SK-N-SH (cell line): ENCODE data around the gene SIGLEC12. TPM values are rescaled to one million over a fixed set of nuclear protein-coding genes. Genes with fewer than 3 reads are reported as not detected.

Source experiments
- CTCF ChIA-PET: fragments of 300-600, 350-600 bp; formaldehyde crosslinking; extraction: SDS; loops from one replicate; lab custom pipeline; 2021; lab: Yijun Ruan, JAX
- POLR2A ChIA-PET: fragments of 350-600 bp; sonication (Branson Sonifier 250); formaldehyde crosslinking; extraction: SDS; loops from one replicate; lab custom pipeline; 2020; ENCODE audit warnings: antibody characterized with exemption, inconsistent platforms; lab: Yijun Ruan, JAX
- DNase-seq: peaks from one replicate; pipeline ENCODE4 v3.0.0; 2012
- H2AFZ ChIP-seq: fragments of 200-600 bp; sonication (generic); 2 replicates; pipeline ENCODE4 v1.8.1; 2016; ENCODE audit warnings: antibody characterized with exemption, mild to moderate bottlenecking, low read depth
- H3F3A ChIP-seq: fragments of 200-600 bp; sonication (generic); replicated peaks from 2 replicates; pipeline ENCODE3; 2016; ENCODE audit warnings: antibody characterized with exemption, mild to moderate bottlenecking; ENCODE audit not compliant: insufficient read depth
- H3K27ac ChIP-seq, 2 experiments: fragments of 200-500 bp in 1 of 2; fragments of 200-600 bp in 1 of 2; sonication (Bioruptor generic) in 1 of 2; sonication (generic), shearing (Covaris generic) in 1 of 2; 2 replicates each; pipeline versions ENCODE4 v1.5.1 to v1.6.1; 2014 to 2016; ENCODE audit warnings: low read depth in 2 of 2, inconsistent platforms in 1 of 2, low read length in 1 of 2, mild to moderate bottlenecking in 1 of 2, mixed read lengths in 1 of 2
- H3K27me3 ChIP-seq: fragments of 200-600 bp; sonication (generic), shearing (Covaris generic); 2 replicates; pipeline ENCODE4 v1.6.1; 2016; ENCODE audit warnings: mixed run types; ENCODE audit not compliant: insufficient read depth
- H3K36me3 ChIP-seq, 2 experiments: fragments of 200-500 bp in 1 of 2; fragments of 200-600 bp in 1 of 2; sonication (Bioruptor generic) in 1 of 2; sonication (generic) in 1 of 2; replicated peaks in 1 of 2; 2 replicates each; pipeline versions ENCODE3 to v1.5.1; 2014 to 2016; ENCODE audit warnings: low read length in 1 of 2, mild to moderate bottlenecking in 1 of 2; ENCODE audit not compliant: insufficient read depth in 2 of 2, control insufficient read depth in 1 of 2
- H3K4me1 ChIP-seq, 2 experiments: fragments of 200-500 bp in 1 of 2; fragments of 200-600 bp in 1 of 2; sonication (Bioruptor generic) in 1 of 2; sonication (generic), shearing (Covaris generic) in 1 of 2; 2 replicates each; pipeline versions ENCODE4 v1.5.1 to v1.6.1; 2014 to 2016; ENCODE audit warnings: low read depth in 1 of 2, low read length in 1 of 2, mixed run types in 1 of 2; ENCODE audit not compliant: insufficient read depth in 2 of 2, control insufficient read depth in 1 of 2
- H3K4me2 ChIP-seq: fragments of 200-600 bp; sonication (generic), shearing (Covaris generic); 2 replicates; pipeline ENCODE4 v1.6.1; 2017; ENCODE audit warnings: mixed run types
- H3K4me3 ChIP-seq, 2 experiments: fragments of 200-500 bp in 1 of 2; fragments of 200-600 bp in 1 of 2; sonication (Bioruptor generic) in 1 of 2; sonication (generic), shearing (Covaris generic) in 1 of 2; 2 replicates each; pipeline versions ENCODE4 v1.5.1 to v1.8.1; 2014 to 2016; ENCODE audit warnings: low read depth in 2 of 2, inconsistent platforms in 1 of 2, low read length in 1 of 2, mild to moderate bottlenecking in 1 of 2, mixed read lengths in 1 of 2, moderate library complexity in 1 of 2
- H3K79me2 ChIP-seq: fragments of 200-600 bp; sonication (generic); 2 replicates; pipeline ENCODE4 v1.8.1; 2017; ENCODE audit warnings: mild to moderate bottlenecking; ENCODE audit not compliant: insufficient read depth
- H3K9ac ChIP-seq: fragments of 200-600 bp; sonication (generic); 2 replicates; pipeline ENCODE4 v1.6.1; 2017; ENCODE audit warnings: mixed run types
- H3K9me2 ChIP-seq: fragments of 200-600 bp; sonication (generic); 2 replicates; pipeline ENCODE4 v1.6.1; 2017; ENCODE audit warnings: mixed run types
- H3K9me3 ChIP-seq: fragments of 200-600 bp; sonication (generic); 2 replicates; pipeline ENCODE4 v1.6.1; 2017; ENCODE audit warnings: mixed run types, mild to moderate bottlenecking, moderate library complexity
- H4K20me1 ChIP-seq: fragments of 200-600 bp; sonication (generic); 2 replicates; pipeline ENCODE4 v1.6.1; 2017; ENCODE audit warnings: mild to moderate bottlenecking, mixed run types; ENCODE audit not compliant: insufficient read depth
- CHD2 ChIP-seq: fragments of 150-350 bp; IDR thresholded peaks from 2 replicates; pipeline ENCODE4 v1.6.1; 2018; ENCODE audit warnings: low read length; ENCODE audit not compliant: partially characterized antibody
- ELF1 ChIP-seq: IDR thresholded peaks from 2 replicates; pipeline ENCODE4 v1.4.0; 2012
- EZH2phosphoT487 ChIP-seq: fragments of 200-600 bp; sonication (generic); IDR thresholded peaks from 2 replicates; pipeline ENCODE4 v1.6.1; 2017; ENCODE audit warnings: low read depth, mixed run types, mild to moderate bottlenecking, antibody characterized with exemption, moderate library complexity, borderline replicate concordance
- FOSL2 ChIP-seq: IDR thresholded peaks from 2 replicates; pipeline ENCODE4 v1.4.0; 2012; ENCODE audit warnings: low read depth, mild to moderate bottlenecking, moderate library complexity, borderline replicate concordance
- FOXM1 ChIP-seq: IDR thresholded peaks from 2 replicates; pipeline ENCODE4 v1.4.0; 2012; ENCODE audit warnings: low read depth, mild to moderate bottlenecking
- GABPA ChIP-seq: IDR thresholded peaks from 2 replicates; pipeline ENCODE4 v1.4.0; 2012; ENCODE audit warnings: low read depth, mild to moderate bottlenecking
- GATA2 ChIP-seq: sonication (generic); formaldehyde crosslinking; IDR thresholded peaks from 2 replicates; pipeline ENCODE4 v1.5.0; 2020; ENCODE audit warnings: mild to moderate bottlenecking, missing genetic modification reagents
- MEF2A ChIP-seq: IDR thresholded peaks from 2 replicates; pipeline ENCODE4 v1.4.0; 2012; ENCODE audit warnings: low read depth, borderline replicate concordance
- NRF1 ChIP-seq: IDR thresholded peaks from 2 replicates; pipeline ENCODE4 v1.6.1; 2012; ENCODE audit warnings: low read depth, mild to moderate bottlenecking, low read length
- REST ChIP-seq: IDR thresholded peaks from 2 replicates; pipeline ENCODE4 v1.6.1; 2012; ENCODE audit warnings: mild to moderate bottlenecking, low read depth, low read length, moderate library complexity
- RXRA ChIP-seq: IDR thresholded peaks from 2 replicates; pipeline ENCODE4 v1.4.0; 2012; ENCODE audit warnings: low read depth, mild to moderate bottlenecking, borderline replicate concordance
- USF1 ChIP-seq: IDR thresholded peaks from 2 replicates; pipeline ENCODE4 v1.4.0; 2012; ENCODE audit warnings: low read depth, borderline replicate concordance
- USF2 ChIP-seq: fragments of 150-350 bp; IDR thresholded peaks from 2 replicates; pipeline ENCODE4 v1.6.1; 2017; ENCODE audit warnings: antibody characterized with exemption, low read length, low read depth, borderline replicate concordance
- ZBTB33 ChIP-seq: IDR thresholded peaks from 2 replicates; pipeline ENCODE4 v1.4.0; 2012; ENCODE audit warnings: low read depth, borderline replicate concordance
- WGBS: methylation state at CpG from one replicate; pipeline ENCODE4 v1.1.6; 2017; ENCODE audit warnings: low lambda C conversion rate; 5-methylcytosine and 5-hydroxymethylcytosine counted together
- polyA plus RNA-seq, 3 experiments: library from polyadenylated mRNA; depleted of rRNA; stranded (reverse); fragments of >200 nt; gene quantifications; 2 replicates each; pipeline ENCODE4 v1.2.3, GENCODE V29; 2012

Gene SIGLEC12
- polyA plus RNA-seq, 1 of the 3 experiments (the other 2 are of a cell fraction) = not detected

GRCh38 chr19:51460164-51460992 is 41.2 kb downstream of the SIGLEC12 start:
- TF ChIP-seq MEF2A (no peak), FOXM1 (no peak), ELF1 (peak; percentile 64; the same call in 1 of the 2 replicates), CHD2 (no peak), GABPA (peak; percentile 82)
- H3F3A ChIP-seq = no peaks in the 10 kb centered on the region
- CTCF ChIA-PET = interaction anchor here (0.9 to 7.0 kb wide), 2 partner anchors 9 to 14 kb away, joined by 3 to 37 read pairs; no protein-coding TSS in a partner anchor
- no peaks in the 10 kb centered on the region; a peak in 1 of 4 replicates for H3K4me1 ChIP-seq
- peak overlapping the region in 1 of 2 experiments; percentile 36; a peak in 2 of 4 replicates for H3K4me3 ChIP-seq
- H3K4me2 ChIP-seq = no peak overlapping the region
- POLR2A ChIA-PET = no interaction called here
- no peaks in the 10 kb centered on the region for H3K79me2 ChIP-seq
- WGBS = 13% methylated on average over 12 of the region's 13 CpGs
- DNase-seq = peak; percentile 58
- H3K9me3 ChIP-seq = no peaks in the 10 kb centered on the region
- peaks cover 38% of the 10 kb centered on the region for H3K27me3 ChIP-seq
- no peak overlapping the region for H2AFZ ChIP-seq
- no peaks in the 10 kb centered on the region for H4K20me1 ChIP-seq
- H3K9me2 ChIP-seq = no peaks in the 10 kb centered on the region
- no peak overlapping the region for H3K9ac ChIP-seq
- no peaks in the 10 kb centered on the region for H3K36me3 ChIP-seq
- H3K27ac ChIP-seq = no peak overlapping the region

- Histone ChIP-seq H3K36me3 (no peaks in the 10 kb centered on the region), H3K4me2 (no peak overlapping the region), H2AFZ (no peak overlapping the region), H3K27ac (no peak overlapping the region), H3K9ac (no peak overlapping the region), H3K4me1 (no peaks in the 10 kb centered on the region; a peak in 1 of 4 replicates), H3K4me3 (no peak overlapping the region), H3K79me2 (no peaks in the 10 kb centered on the region), H3F3A (no peaks in the 10 kb centered on the region), H3K27me3 (peaks cover 48% of the 10 kb centered on the region)
- DNase-seq = no peak
- ChIA-PET POLR2A (no interaction called here), CTCF (interaction anchor here (7.0 kb wide), 1 partner anchor 15 kb away, joined by 37 read pairs; no protein-coding TSS in a partner anchor)
- 12% methylated on average over 14 of the region's 14 CpGs for WGBS
- TF ChIP-seq EZH2phosphoT487 (no peak), REST (no peak), RXRA (no peak), NRF1 (no peak), USF1 (no peak), FOSL2 (no peak), USF2 (no peak), GATA2 (CRISPR knock-in tag) (no peak), ZBTB33 (no peak)
- TF ChIP-seq, all 33 proteins: peak for 0
- Histone ChIP-seq H3K9me2 (no peaks in the 10 kb centered on the region), H3K9me3 (no peaks in the 10 kb centered on the region), H4K20me1 (no peaks in the 10 kb centered on the region)
These were observed 42.6 kb downstream of the SIGLEC12 start for GRCh38 chr19:51458899-51459505.
